GM23338 (cell line): ENCODE measurements around the gene HOXC9. TPM values are rescaled to one million over a fixed set of nuclear protein-coding genes. Genes with fewer than 3 reads are reported as not detected.

Experiments
- ATAC-seq: fragments of 200-7000 bp; cut with Tn5 transposase; 3 replicates; pipeline ENCODE4 v1.9.1; 2020
- DNase-seq: peaks from one replicate; pipeline ENCODE4 v3.0.0-alpha.2; 2015; ENCODE audit warnings: low spot score
- H2AFZ ChIP-seq: fragments of 200-600 bp; sonication (generic); 2 replicates; pipeline ENCODE4 v1.8.0; 2016; ENCODE audit warnings: antibody characterized with exemption, mild to moderate bottlenecking, moderate library complexity
- H3F3A ChIP-seq: fragments of 200-600 bp; sonication (generic); replicated peaks from 2 replicates; pipeline ENCODE4 v1.8.0; 2017; ENCODE audit warnings: antibody characterized with exemption, mixed run types, low read depth
- H3K27ac ChIP-seq: fragments of 200-600 bp; sonication (generic); 2 replicates; pipeline ENCODE4 v1.6.1; 2016; ENCODE audit warnings: low read depth
- H3K27me3 ChIP-seq: fragments of 200-600 bp; sonication (generic); 2 replicates; pipeline ENCODE4 v1.8.0; 2016; ENCODE audit warnings: mild to moderate bottlenecking, mixed run types, moderate library complexity; ENCODE audit not compliant: insufficient read depth
- H3K36me3 ChIP-seq: fragments of 200-600 bp; sonication (generic); 2 replicates; pipeline ENCODE4 v1.8.0; 2016; ENCODE audit warnings: mild to moderate bottlenecking; ENCODE audit not compliant: insufficient read depth
- H3K4me1 ChIP-seq: fragments of 200-600 bp; sonication (generic); 2 replicates; pipeline ENCODE4 v1.8.0; 2016; ENCODE audit warnings: mild to moderate bottlenecking, moderate library complexity; ENCODE audit not compliant: insufficient read depth
- H3K4me2 ChIP-seq: fragments of 200-600 bp; sonication (generic); 2 replicates; pipeline ENCODE4 v1.7.1; 2017; ENCODE audit warnings: mixed run types
- H3K4me3 ChIP-seq: fragments of 200-600 bp; sonication (generic); 2 replicates; pipeline ENCODE4 v1.6.1; 2016; ENCODE audit warnings: mixed run types
- H3K79me2 ChIP-seq: fragments of 200-600 bp; sonication (generic); replicated peaks from 2 replicates; pipeline ENCODE4 v1.8.0; 2017; ENCODE audit warnings: mild to moderate bottlenecking; ENCODE audit not compliant: insufficient read depth
- H3K9me2 ChIP-seq: fragments of 200-600 bp; sonication (generic); 2 replicates; pipeline ENCODE4 v1.8.0; 2017; ENCODE audit not compliant: insufficient read depth
- H4K20me1 ChIP-seq: fragments of 200-600 bp; sonication (generic); replicated peaks from 2 replicates; pipeline ENCODE4 v1.8.0; 2017; ENCODE audit warnings: mild to moderate bottlenecking; ENCODE audit not compliant: insufficient read depth
- H3K27ac Mint-ChIP-seq: 2 replicates; pipeline ENCODE4 v1.8.0; 2020; ENCODE audit warnings: inconsistent platforms, mild to moderate bottlenecking, moderate library complexity, mixed read lengths
- H3K27me3 Mint-ChIP-seq: 3 replicates; pipeline ENCODE4 v1.8.0; 2022; ENCODE audit warnings: low read depth, mild to moderate bottlenecking, moderate library complexity, mixed read lengths, inconsistent platforms; ENCODE audit not compliant: insufficient read depth, poor library complexity
- H3K36me3 Mint-ChIP-seq: 3 replicates; pipeline ENCODE4 v1.8.0; 2021; ENCODE audit warnings: low read depth, mild to moderate bottlenecking, inconsistent platforms, moderate library complexity, mixed read lengths
- H3K4me1 Mint-ChIP-seq: 3 replicates; pipeline ENCODE4 v1.8.0; 2020; ENCODE audit warnings: mild to moderate bottlenecking, inconsistent platforms, mixed read lengths
- H3K4me3 Mint-ChIP-seq: 3 replicates; pipeline ENCODE4 v1.8.0; 2021; ENCODE audit warnings: moderate library complexity, mild to moderate bottlenecking, inconsistent platforms, mixed read lengths
- H3K9me3 Mint-ChIP-seq: 3 replicates; pipeline ENCODE4 v1.8.0; 2020; ENCODE audit warnings: moderate library complexity, mild to moderate bottlenecking, inconsistent platforms, mixed read lengths
- CREB1 ChIP-seq: fragments of 250-450 bp; sonication (Bioruptor Pico); IDR thresholded peaks from 2 replicates; pipeline ENCODE4 v1.5.0; 2020; ENCODE audit warnings: low read depth, mild to moderate bottlenecking, moderate library complexity
- EZH2 ChIP-seq: fragments of 200-600 bp; sonication (generic); IDR thresholded peaks from one replicate; pipeline ENCODE4 v1.8.0; 2017; ENCODE audit warnings: antibody characterized with exemption, mild to moderate bottlenecking, low read depth; ENCODE audit not compliant: unreplicated experiment
- EZH2phosphoT487 ChIP-seq: fragments of 200-600 bp; sonication (generic); IDR thresholded peaks from one replicate; pipeline ENCODE4 v1.8.1; 2018; ENCODE audit warnings: antibody characterized with exemption; ENCODE audit not compliant: unreplicated experiment
- NANOG ChIP-seq: IDR thresholded peaks from 2 replicates; pipeline ENCODE4 v1.6.1; 2016; ENCODE audit warnings: antibody characterized with exemption, borderline replicate concordance
- ZNF331 ChIP-seq: fragments of 250-450 bp; sonication (Bioruptor Pico); IDR thresholded peaks from 2 replicates; pipeline ENCODE4 v1.5.0; 2020; ENCODE audit warnings: low read depth, mild to moderate bottlenecking, moderate library complexity
- polyA plus RNA-seq: library from polyadenylated mRNA; unstranded; fragments of >200 nt; fragmentation: Nextera tagmentation; extraction: Ambion mirVana; gene quantifications from 2 replicates; pipeline ENCODE4 v1.2.1, GENCODE V29; 2016
- total RNA-seq: library from RNA; depleted of rRNA; stranded (reverse); fragments of >200 nt; shearing (Covaris generic); gene quantifications from 2 replicates; pipeline ENCODE4 v1.2.3, GENCODE V29; 2014
- TF ChIP-seq, protein P1 (sequence below): IDR thresholded peaks from 2 replicates; pipeline ENCODE4 v1.6.1; 2016; ENCODE audit warnings: antibody characterized with exemption
- TF ChIP-seq, protein P2 (sequence below), 2 experiments: fragments of 200-600 bp in 1 of 2; sonication (generic) in 1 of 2; conservative IDR thresholded peaks; 2 replicates each; pipeline versions ENCODE4 v1.5.1 to v1.6.1; 2016 to 2017; ENCODE audit warnings: antibody characterized with exemption in 2 of 2, low read depth in 2 of 2, mild to moderate bottlenecking in 2 of 2, moderate library complexity in 1 of 2

Gene HOXC9
- total and polyA plus RNA-seq, 2 experiments from 2014 or later = not detected

DNA sequence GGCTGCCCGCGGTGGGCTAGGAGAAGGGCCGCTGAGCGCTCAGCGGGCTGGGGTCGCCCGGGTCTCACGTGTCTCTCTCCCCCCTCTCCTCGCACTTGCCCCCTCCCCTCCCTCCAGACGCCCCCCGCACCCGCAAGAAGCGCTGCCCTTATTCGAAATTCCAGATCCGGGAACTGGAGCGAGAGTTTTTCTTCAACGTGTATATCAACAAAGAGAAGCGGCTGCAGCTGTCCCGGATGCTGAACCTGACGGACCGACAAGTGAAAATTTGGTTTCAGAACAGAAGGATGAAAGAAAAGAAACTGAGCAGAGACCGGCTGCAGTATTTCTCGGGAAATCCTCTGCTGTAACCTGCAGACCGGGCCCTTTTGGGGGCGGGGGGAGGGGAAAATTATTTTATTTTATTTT lies 24.9 kb upstream of the HOXC9 start:
- no peak overlapping the region for H3K27ac Mint-ChIP-seq
- Histone ChIP-seq H2AFZ (no peak overlapping the region), H3K4me3 (peak overlapping the region; percentile 47), H3K9me2 (no peaks in the 10 kb centered on the region), H3K4me2 (peak overlapping the region; percentile 66; the same call in 1 of the 2 replicates), H3F3A (peaks cover 25% of the 10 kb centered on the region), H3K27me3 (peaks cover 100% of the 10 kb centered on the region), H4K20me1 (peaks cover 35% of the 10 kb centered on the region), H3K27ac (no peak overlapping the region), H3K36me3 (no peaks in the 10 kb centered on the region; the same call in 1 of the 2 replicates), H3K4me1 (peaks cover 31% of the 10 kb centered on the region), H3K79me2 (no peaks in the 10 kb centered on the region)
- no peak overlapping the region; the same call in 2 of the 3 replicates for H3K4me3 Mint-ChIP-seq
- peaks cover 99% of the 10 kb centered on the region for H3K27me3 Mint-ChIP-seq
- DNase-seq = peak; percentile 54
- TF ChIP-seq, protein P1, sequence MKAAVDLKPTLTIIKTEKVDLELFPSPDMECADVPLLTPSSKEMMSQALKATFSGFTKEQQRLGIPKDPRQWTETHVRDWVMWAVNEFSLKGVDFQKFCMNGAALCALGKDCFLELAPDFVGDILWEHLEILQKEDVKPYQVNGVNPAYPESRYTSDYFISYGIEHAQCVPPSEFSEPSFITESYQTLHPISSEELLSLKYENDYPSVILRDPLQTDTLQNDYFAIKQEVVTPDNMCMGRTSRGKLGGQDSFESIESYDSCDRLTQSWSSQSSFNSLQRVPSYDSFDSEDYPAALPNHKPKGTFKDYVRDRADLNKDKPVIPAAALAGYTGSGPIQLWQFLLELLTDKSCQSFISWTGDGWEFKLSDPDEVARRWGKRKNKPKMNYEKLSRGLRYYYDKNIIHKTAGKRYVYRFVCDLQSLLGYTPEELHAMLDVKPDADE = no peak
- TF ChIP-seq EZH2 (peak; percentile 98), ZNF331 (CRISPR knock-in tag) (no peak), EZH2phosphoT487 (no peak), NANOG (no peak), CREB1 (CRISPR knock-in tag) (no peak)
- TF ChIP-seq, protein P2, sequence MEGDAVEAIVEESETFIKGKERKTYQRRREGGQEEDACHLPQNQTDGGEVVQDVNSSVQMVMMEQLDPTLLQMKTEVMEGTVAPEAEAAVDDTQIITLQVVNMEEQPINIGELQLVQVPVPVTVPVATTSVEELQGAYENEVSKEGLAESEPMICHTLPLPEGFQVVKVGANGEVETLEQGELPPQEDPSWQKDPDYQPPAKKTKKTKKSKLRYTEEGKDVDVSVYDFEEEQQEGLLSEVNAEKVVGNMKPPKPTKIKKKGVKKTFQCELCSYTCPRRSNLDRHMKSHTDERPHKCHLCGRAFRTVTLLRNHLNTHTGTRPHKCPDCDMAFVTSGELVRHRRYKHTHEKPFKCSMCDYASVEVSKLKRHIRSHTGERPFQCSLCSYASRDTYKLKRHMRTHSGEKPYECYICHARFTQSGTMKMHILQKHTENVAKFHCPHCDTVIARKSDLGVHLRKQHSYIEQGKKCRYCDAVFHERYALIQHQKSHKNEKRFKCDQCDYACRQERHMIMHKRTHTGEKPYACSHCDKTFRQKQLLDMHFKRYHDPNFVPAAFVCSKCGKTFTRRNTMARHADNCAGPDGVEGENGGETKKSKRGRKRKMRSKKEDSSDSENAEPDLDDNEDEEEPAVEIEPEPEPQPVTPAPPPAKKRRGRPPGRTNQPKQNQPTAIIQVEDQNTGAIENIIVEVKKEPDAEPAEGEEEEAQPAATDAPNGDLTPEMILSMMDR (conservative IDR thresholded peaks at IDR 0.05; ENCODE audit: low read depth in 2 of 2) = no peak
- H3K36me3 Mint-ChIP-seq = no peaks in the 10 kb centered on the region
- no peaks in the 10 kb centered on the region; the same call in 1 of the 3 replicates for H3K9me3 Mint-ChIP-seq
- no peak for ATAC-seq
- H3K4me1 Mint-ChIP-seq = peaks cover 28% of the 10 kb centered on the region

DNA sequence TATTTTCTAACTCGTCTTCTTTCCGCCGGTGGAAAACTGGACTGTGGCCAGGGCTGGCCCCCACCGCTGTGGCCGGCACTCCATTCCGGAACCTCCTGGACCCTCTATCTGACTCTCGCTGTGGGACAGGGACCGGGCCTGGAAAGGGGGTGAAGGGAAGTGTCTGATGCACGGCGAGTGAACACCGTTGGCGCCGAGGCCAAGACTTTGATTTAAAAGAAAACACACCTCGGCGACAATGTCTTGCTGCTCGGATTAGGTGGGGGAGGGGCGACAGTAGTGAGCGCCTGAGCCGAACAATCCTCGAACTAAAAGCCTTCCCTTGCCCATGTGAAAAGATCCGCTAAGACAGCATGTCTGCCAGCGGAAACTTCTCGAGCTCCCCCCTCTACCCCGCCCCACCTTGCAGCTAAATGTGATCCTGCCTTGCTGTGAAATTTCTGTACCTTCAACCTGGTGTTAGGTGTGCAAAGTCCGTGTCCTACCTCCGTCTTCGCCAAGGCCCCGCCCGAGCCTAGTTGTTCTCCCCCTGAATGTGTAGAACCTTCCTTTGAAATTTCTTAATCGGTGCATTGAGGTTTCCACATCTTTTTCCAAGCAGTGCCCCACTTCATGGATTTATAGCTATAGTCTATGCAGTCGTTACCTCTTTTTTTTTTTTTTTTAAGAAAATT lies 24.3 kb upstream of the HOXC9 start:
- H3K27ac Mint-ChIP-seq = no peak overlapping the region

More for the DNA sequence above, 24.3 kb upstream of the HOXC9 start:
- no peak overlapping the region for H2AFZ ChIP-seq
- peak; percentile 82 for DNase-seq
- Mint-ChIP-seq H3K27me3 (peaks cover 99% of the 10 kb centered on the region), H3K4me3 (peak overlapping the region; percentile 51), H3K36me3 (no peaks in the 10 kb centered on the region; the same call in 2 of the 3 replicates), H3K9me3 (no peaks in the 10 kb centered on the region; the same call in 1 of the 3 replicates), H3K4me1 (peaks cover 28% of the 10 kb centered on the region)
- peaks cover 31% of the 10 kb centered on the region for H3K4me1 ChIP-seq
- H3K27ac ChIP-seq = no peak overlapping the region
- peaks cover 100% of the 10 kb centered on the region for H3K27me3 ChIP-seq
- H3K36me3 ChIP-seq = no peaks in the 10 kb centered on the region; the same call in 1 of the 2 replicates
- peak overlapping the region; percentile 66; the same call in 1 of the 2 replicates for H3K4me2 ChIP-seq
- TF ChIP-seq EZH2phosphoT487 = no peak
- peak; percentile 78 for TF ChIP-seq EZH2
- peaks cover 35% of the 10 kb centered on the region for H4K20me1 ChIP-seq
- no peaks in the 10 kb centered on the region for H3K9me2 ChIP-seq
- H3K4me3 ChIP-seq = peak overlapping the region; percentile 47
- peaks cover 26% of the 10 kb centered on the region for H3F3A ChIP-seq
- H3K79me2 ChIP-seq = no peaks in the 10 kb centered on the region
- no peak for ATAC-seq
